Prostate gland (tissue), 2 donors: ENCODE measurements around the gene LARP6.

ENCODE experiments used
- CTCF ChIP-seq, 4 experiments: fragments of 200-600 bp in 2 of 4; fragments of 450-650 bp in 2 of 4; sonication (generic) in 2 of 4; IDR thresholded peaks; 1 replicate in 3 of 4; 2 replicates in 1 of 4; pipeline ENCODE4 v1.5.1; 2016 to 2019; ENCODE audit warnings: antibody characterized with exemption in 4 of 4, mild to moderate bottlenecking in 2 of 4, moderate library complexity in 2 of 4
- POLR2A ChIP-seq: fragments of 450-650 bp; IDR thresholded peaks from one replicate; pipeline ENCODE4 v1.6.1; 2016; ENCODE audit warnings: antibody characterized with exemption, mild to moderate bottlenecking
- POLR2AphosphoS5 ChIP-seq: sonication (generic); formaldehyde crosslinking; IDR thresholded peaks from one replicate; pipeline ENCODE4 v1.6.1; 2017; ENCODE audit warnings: antibody characterized with exemption

GRCh38 chr15:70875001-70875782, 21.2 kb upstream of the LARP6 start:
- TF ChIP-seq CTCF (IDR thresholded peaks at IDR 0.05) (peak in 3 of 4 experiments; percentile 23 to 54 (median 44)), POLR2A (no peak), POLR2AphosphoS5 (no peak)
